HG02938 (cell line): ENCODE measurements around the gene NFASC.

Experiments used
- ATAC-seq: cut with Tn5 transposase; IDR thresholded peaks from one replicate; pipeline ENCODE4 v1.9.1; 2021; ENCODE audit warnings: mild to moderate bottlenecking, moderate library complexity; ENCODE audit not compliant: unreplicated experiment

Gene NFASC

GRCh38 chr1:205058853-205059252 lies 188.2 kb downstream of the NFASC start:
- ATAC-seq, result no peak

DNA sequence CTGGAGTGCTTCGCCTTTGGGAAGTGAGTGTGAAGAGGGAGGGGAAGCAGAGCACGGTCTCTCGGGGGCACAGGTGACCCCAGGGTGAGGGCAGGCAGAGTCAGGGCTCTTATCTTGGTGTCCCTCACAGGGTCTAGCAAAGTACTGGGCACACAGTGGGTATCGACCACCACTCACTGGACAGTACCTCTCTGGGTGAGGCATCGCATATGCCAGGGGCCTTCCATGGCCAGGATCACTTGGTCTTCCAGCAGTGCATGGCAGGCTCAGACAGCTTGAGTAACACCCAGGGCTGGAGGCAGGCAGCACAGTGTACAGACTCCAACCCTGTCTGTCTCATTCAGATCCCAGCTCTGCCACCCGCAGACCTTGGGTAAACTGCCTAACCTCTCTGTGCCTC lies 189.0 kb downstream of the NFASC start:
- ATAC-seq, result no peak

DNA sequence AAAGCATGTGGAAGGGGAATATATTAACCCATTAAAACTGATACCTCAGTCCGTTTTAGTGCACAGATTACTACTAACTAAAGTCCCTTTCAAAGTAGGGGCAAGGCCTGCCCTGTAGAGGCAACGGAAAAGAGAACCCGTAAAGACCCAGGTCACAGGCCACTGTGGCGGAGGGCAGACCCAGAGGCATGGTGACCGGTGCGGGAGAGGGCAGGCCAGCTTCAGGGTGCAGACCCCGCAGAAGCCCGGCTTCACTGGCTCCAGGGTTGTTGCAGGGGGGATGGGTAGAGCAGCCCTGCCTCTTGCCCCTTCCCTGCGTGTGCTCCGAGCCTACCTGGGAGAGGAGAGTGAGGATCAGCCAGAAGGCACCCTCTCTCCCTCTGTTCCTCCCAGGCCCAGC lies 190.1 kb downstream of the NFASC start:
- ATAC-seq, result no peak

DNA sequence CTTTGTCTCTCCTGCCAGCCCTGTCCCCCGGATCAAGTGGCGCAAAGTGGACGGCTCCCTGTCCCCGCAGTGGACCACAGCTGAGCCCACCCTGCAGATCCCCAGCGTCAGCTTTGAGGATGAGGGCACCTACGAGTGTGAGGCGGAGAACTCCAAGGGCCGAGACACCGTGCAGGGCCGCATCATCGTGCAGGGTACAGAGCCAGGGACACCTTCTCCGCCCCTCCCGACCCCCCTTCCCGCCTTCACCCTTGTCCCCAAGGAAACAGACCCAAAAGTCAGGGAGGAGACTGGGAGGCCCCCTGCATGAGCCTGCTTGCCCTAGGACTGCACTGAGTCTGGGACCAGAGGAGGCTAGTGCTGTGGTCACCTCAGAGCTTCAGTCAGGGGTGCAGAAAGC lies 190.6 kb downstream of the NFASC start:
- no peak for ATAC-seq

GRCh38 chr1:205061665-205062069 lies 191.0 kb downstream of the NFASC start:
- no peak for ATAC-seq

DNA sequence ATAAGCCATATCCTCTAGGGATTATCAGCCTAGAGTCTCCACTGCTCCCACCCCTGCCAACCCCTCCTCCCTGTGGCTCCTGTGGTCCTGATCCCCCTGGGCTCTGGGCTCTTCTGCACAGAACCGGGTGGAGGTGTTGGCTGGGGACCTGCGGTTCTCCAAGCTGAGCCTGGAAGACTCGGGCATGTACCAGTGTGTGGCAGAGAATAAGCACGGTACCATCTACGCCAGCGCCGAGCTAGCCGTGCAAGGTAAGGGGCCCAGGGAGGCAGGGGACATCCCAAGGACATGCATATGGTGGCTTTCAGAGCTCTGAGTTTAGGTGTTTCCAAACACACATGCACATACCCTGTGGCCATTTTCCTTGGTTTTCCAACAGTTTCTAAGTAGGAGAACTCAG lies 191.7 kb downstream of the NFASC start:
- no peak for ATAC-seq

DNA sequence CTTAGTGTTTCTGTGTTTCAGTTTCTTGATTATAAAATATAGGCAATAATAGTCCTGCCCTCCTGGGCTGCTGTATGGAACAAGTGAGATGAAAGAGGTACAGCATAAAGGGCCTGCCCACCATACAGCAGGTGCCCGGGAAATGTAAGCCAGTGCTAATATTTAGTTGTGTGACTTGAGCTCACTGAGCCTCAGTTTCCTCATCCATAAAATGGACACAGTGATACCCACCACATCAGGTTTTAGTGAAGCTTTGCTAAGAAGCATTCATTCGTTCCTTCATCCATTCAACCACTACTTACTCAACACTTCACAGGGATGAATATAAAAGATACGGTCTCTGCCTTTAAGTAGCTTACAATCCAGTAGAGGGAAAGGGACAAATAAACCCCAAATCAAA lies 192.2 kb downstream of the NFASC start:
- no peak for ATAC-seq

GRCh38 chr1:205064301-205064700 lies 193.6 kb downstream of the NFASC start:
- ATAC-seq, result no peak

DNA sequence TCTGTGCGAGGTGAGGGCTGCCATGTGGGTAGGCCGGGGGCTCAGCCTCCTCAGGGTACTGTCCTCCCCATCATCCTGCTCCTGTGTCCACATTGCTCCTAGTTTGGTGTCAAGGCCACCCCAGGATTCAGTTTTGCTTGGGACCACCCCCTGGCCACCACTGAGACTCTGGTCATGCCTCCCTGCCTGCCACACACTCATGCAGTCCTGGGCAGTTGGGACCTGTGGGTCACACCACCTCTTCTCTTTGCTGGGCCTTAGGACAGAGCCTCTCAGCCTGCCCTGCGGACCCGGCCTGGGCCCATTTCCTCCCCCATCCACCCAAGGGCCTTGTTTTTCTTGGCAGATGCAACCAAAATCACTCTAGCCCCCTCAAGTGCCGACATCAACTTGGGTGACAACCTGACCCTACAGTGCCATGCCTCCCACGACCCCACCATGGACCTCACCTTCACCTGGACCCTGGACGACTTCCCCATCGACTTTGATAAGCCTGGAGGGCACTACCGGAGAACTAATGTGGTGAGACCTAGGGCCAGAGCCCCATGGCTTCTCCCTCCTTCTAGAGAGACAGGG lies 194.2 kb downstream of the NFASC start:
- no peak for ATAC-seq

DNA sequence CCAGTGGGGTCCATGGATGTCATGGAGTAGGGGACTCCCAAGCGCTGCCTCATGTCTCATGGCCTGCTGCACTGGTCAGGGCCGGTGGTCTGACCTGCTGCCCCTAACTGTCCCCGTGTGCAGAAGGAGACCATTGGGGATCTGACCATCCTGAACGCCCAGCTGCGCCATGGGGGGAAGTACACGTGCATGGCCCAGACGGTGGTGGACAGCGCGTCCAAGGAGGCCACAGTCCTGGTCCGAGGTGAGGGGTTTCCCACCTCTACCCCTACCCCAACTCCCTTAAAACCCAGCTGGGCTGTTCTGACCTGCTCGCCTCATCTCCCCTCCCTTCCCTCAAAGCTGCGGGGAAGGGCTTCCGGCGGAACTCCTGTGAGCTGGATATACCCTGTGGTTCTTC lies 195.0 kb downstream of the NFASC start:
- ATAC-seq, result no peak

GRCh38 chr1:205066141-205066818 lies 195.6 kb downstream of the NFASC start:
- ATAC-seq, result no peak

DNA sequence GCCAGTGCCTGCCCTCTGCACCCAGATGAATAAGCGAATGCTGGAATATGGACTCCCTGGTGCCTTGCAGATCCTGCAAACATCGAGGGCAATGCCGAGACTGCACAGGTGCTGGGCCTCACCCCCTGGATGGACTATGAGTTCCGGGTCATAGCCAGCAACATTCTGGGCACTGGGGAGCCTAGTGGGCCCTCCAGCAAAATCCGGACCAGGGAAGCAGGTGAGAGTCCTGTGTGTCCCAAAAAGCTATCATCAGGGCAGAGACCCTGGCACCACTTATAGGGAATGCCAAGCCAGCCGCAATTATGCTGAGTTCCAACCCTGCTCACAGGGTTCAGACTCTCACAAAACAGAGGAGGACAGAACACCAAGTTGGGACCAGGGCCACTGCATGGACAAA lies 196.4 kb downstream of the NFASC start:
- no peak for ATAC-seq

DNA sequence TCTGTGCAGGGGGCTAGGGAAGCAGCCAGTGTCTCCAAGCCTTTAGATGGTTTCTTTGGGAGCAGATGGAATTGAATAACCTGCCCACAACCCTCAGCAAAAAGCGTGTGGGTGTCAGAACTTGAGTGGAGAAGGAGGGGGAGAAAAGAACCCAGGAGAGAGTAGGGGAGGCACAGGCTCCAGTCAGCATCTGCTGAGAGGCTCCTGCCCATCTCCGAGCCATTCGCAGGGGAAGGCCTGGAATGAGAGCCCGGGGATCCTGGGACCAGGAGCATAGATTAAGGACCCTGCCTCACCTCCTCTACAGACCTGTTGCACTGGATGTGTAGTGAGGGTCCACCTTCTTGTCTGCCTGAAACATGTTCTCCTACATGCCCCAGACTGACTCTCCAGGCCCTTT lies 197.3 kb downstream of the NFASC start:
- no peak for ATAC-seq

DNA sequence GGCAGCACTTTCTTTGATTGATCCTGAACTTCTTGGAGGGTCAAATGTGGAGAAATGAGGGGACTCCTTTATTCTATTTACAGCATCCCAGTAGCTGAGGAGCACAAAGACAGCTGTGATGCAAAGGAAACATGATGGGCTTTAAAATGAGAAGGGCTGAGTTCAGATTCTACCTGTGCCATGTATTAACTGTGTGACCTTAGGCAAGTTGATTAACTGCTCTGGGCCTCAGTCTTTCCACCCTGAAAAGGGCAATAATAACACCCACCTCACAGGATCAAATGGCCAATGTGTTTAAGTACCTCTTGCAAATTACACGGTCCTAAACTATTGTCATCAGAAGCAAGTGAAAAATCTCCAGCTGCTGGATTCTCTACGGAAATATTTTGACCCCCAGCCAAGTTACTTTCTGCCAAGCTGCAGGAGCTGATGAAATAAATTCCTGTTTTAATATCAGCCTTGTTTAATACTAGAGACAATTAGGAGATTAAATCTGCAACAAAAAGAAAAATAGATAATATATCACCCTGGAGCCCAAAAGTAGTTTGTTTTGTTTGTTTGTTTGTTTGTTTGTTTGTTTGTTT lies 197.9 kb downstream of the NFASC start:
- ATAC-seq, result no peak

- ATAC-seq, result no peak
Observed at GRCh38 chr1:205069371-205070125, 198.9 kb downstream of the NFASC start.

DNA sequence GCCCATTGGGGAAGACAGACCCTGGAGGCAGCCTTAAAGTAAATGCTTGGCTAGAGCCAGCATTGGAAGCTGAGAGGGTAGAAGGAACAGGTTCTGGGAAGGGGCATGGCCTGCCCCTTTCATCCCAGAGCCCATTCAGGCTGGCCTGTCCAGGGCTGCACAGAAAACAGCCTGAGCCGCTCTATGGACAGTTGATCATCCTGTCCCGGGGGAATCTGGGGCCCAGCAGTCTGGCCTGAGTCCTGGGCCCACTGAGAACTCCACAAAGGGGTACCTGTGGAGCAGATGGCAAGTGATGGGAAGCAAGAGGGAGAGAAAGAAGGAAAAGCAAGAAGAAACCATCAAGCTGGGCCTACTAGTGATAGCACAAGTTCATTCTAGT lies 200.4 kb downstream of the NFASC start:
- ATAC-seq, result no peak

DNA sequence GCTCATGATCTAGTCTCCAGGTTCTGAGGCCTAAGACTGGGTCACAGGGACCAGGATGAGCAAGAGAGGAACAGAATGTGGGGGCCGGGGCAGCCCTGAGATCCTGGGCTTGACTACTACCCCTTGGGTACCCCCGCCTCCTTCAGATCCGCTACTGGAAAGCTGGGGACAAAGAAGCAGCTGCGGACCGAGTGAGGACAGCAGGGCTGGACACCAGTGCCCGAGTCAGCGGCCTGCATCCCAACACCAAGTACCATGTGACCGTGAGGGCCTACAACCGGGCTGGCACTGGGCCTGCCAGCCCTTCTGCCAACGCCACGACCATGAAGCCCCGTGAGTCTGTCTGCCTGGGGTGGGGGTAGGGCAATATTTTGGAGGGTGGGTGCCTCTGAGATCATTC lies 201.1 kb downstream of the NFASC start:
- ATAC-seq, result no peak

DNA sequence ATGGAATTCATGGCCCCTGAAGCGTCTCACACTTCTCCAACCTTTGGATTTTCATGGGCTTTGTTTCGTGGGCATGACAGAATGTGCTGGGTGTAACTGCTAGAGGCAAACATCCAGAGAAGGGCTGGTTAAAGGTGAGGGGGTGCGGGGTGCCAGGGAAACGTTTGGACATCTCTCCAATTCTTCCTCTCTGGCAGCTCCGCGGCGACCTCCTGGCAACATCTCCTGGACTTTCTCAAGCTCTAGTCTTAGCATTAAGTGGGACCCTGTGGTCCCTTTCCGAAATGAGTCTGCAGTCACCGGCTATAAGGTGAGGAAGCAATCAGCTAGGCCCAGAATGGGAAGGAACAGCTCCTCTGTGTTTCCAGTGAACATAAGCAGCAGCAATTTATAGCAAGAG lies 201.6 kb downstream of the NFASC start:
- no peak for ATAC-seq
